ENCODE data around the gene ICE1.
"Not testable (repeated sequence)": the region's sequence is repeated elsewhere in the genome, so short reads cannot be mapped to it uniquely, and the experiment has no call there.

Gene ICE1

GRCh38 chr5:5380298-5380697 lies 42.2 kb upstream of the ICE1 start:
- no peak overlapping the region for H3K4me3 ChIP-seq
- no peaks in the 10 kb centered on the region for H3K36me3 ChIP-seq (ENCODE audit: insufficient read depth, low read length)
- no peak overlapping the region for H3K9ac ChIP-seq (ENCODE audit: insufficient read length)
- DNase-seq (ENCODE audit: low read depth, low spot score) = no peak
- TF ChIP-seq FOXP2 (optimal IDR thresholded peaks at IDR 0.05; ENCODE audit: control extremely low read depth, extremely low read length, insufficient read depth) = no peak
- TF ChIP-seq EZH2 (IDR thresholded peaks at IDR 0.05) = no peak
- no peak for TF ChIP-seq POLR2AphosphoS5 (IDR thresholded peaks at IDR 0.05; ENCODE audit: borderline replicate concordance, low read depth, low read length)
- H3K9me3 ChIP-seq (ENCODE audit: low read depth, low read length) = no peaks in the 10 kb centered on the region
- no peak overlapping the region for H3K27ac ChIP-seq

- Histone ChIP-seq H3K4me3 (no peak overlapping the region), H3K9me3 (ENCODE audit: low read depth, low read length) (no peaks in the 10 kb centered on the region), H3K36me3 (ENCODE audit: insufficient read depth, low read length) (no peaks in the 10 kb centered on the region), H3K9ac (ENCODE audit: insufficient read length) (no peak overlapping the region), H3K27ac (no peak overlapping the region)
- TF ChIP-seq FOXP2 (optimal IDR thresholded peaks at IDR 0.05; ENCODE audit: control extremely low read depth, extremely low read length, insufficient read depth) = no peak
- no peak for TF ChIP-seq EZH2 (IDR thresholded peaks at IDR 0.05)
- TF ChIP-seq POLR2AphosphoS5 (IDR thresholded peaks at IDR 0.05; ENCODE audit: borderline replicate concordance, low read depth, low read length) = no peak
- DNase-seq (ENCODE audit: low read depth, low spot score) = no peak
Measured at GRCh38 chr5:5381310-5381913, 41.1 kb upstream of the ICE1 start.

- TF ChIP-seq EZH2 (IDR thresholded peaks at IDR 0.05) = no peak
- Histone ChIP-seq H3K9me3 (ENCODE audit: low read depth, low read length) (no peaks in the 10 kb centered on the region), H3K27ac (no peak overlapping the region), H3K9ac (ENCODE audit: insufficient read length) (no peak overlapping the region), H3K36me3 (ENCODE audit: insufficient read depth, low read length) (no peaks in the 10 kb centered on the region), H3K4me3 (no peak overlapping the region)
- DNase-seq (ENCODE audit: low read depth, low spot score) = no peak
Measured at GRCh38 chr5:5383461-5383860, 39.0 kb upstream of the ICE1 start.

GRCh38 chr5:5384660-5385330 lies 37.7 kb upstream of the ICE1 start:
- Histone ChIP-seq H3K9me3 (ENCODE audit: low read depth, low read length) (no peaks in the 10 kb centered on the region), H3K36me3 (ENCODE audit: insufficient read depth, low read length) (no peaks in the 10 kb centered on the region), H3K9ac (ENCODE audit: insufficient read length) (no peak overlapping the region), H3K27ac (no peak overlapping the region), H3K4me3 (no peak overlapping the region)
- DNase-seq (ENCODE audit: low read depth, low spot score) = no peak
- no peak for TF ChIP-seq EZH2 (IDR thresholded peaks at IDR 0.05)
- no peak for TF ChIP-seq FOXP2 (optimal IDR thresholded peaks at IDR 0.05; ENCODE audit: control extremely low read depth, extremely low read length, insufficient read depth)
- no peak for TF ChIP-seq POLR2AphosphoS5 (IDR thresholded peaks at IDR 0.05; ENCODE audit: borderline replicate concordance, low read depth, low read length)

GRCh38 chr5:5385331-5385662 lies 37.2 kb upstream of the ICE1 start:
- TF ChIP-seq EZH2 (IDR thresholded peaks at IDR 0.05) = no peak
- no peak for TF ChIP-seq FOXP2 (optimal IDR thresholded peaks at IDR 0.05; ENCODE audit: control extremely low read depth, extremely low read length, insufficient read depth)
- no peak for TF ChIP-seq POLR2AphosphoS5 (IDR thresholded peaks at IDR 0.05; ENCODE audit: borderline replicate concordance, low read depth, low read length)
- DNase-seq (ENCODE audit: low read depth, low spot score) = no peak
- H3K36me3 ChIP-seq (ENCODE audit: insufficient read depth, low read length) = no peaks in the 10 kb centered on the region

GRCh38 chr5:5386329-5386728 lies 36.1 kb upstream of the ICE1 start:
- H3K36me3 ChIP-seq (ENCODE audit: insufficient read depth, low read length) = no peaks in the 10 kb centered on the region
- H3K9ac ChIP-seq (ENCODE audit: insufficient read length) = no peak overlapping the region
- H3K9me3 ChIP-seq (ENCODE audit: low read depth, low read length) = no peaks in the 10 kb centered on the region
- H3K4me3 ChIP-seq = no peak overlapping the region
- DNase-seq (ENCODE audit: low read depth, low spot score) = no peak
- TF ChIP-seq FOXP2 (optimal IDR thresholded peaks at IDR 0.05; ENCODE audit: control extremely low read depth, extremely low read length, insufficient read depth) (no peak), EZH2 (IDR thresholded peaks at IDR 0.05) (no peak), POLR2AphosphoS5 (IDR thresholded peaks at IDR 0.05; ENCODE audit: borderline replicate concordance, low read depth, low read length) (no peak)
- no peak overlapping the region for H3K27ac ChIP-seq

More at GRCh38 chr5:5385331-5385662, 37.2 kb upstream of the ICE1 start:
- no peak overlapping the region for H3K9ac ChIP-seq (ENCODE audit: insufficient read length)
- no peak overlapping the region for H3K4me3 ChIP-seq
- no peaks in the 10 kb centered on the region for H3K9me3 ChIP-seq (ENCODE audit: low read depth, low read length)
- no peak overlapping the region for H3K27ac ChIP-seq

- no peaks in the 10 kb centered on the region for H3K9me3 ChIP-seq (ENCODE audit: low read depth, low read length)
- no peak overlapping the region for H3K4me3 ChIP-seq
- TF ChIP-seq EZH2 (IDR thresholded peaks at IDR 0.05) (no peak), POLR2AphosphoS5 (IDR thresholded peaks at IDR 0.05; ENCODE audit: borderline replicate concordance, low read depth, low read length) (no peak), FOXP2 (optimal IDR thresholded peaks at IDR 0.05; ENCODE audit: control extremely low read depth, extremely low read length, insufficient read depth) (no peak)
- no peak overlapping the region for H3K27ac ChIP-seq
- no peak overlapping the region for H3K9ac ChIP-seq (ENCODE audit: insufficient read length)
- H3K36me3 ChIP-seq (ENCODE audit: insufficient read depth, low read length) = no peaks in the 10 kb centered on the region
- no peak for DNase-seq (ENCODE audit: low read depth, low spot score)
Measured at GRCh38 chr5:5387192-5387591, 35.3 kb upstream of the ICE1 start.

- no peak overlapping the region for H3K4me3 ChIP-seq
- H3K9ac ChIP-seq (ENCODE audit: insufficient read length) = no peak overlapping the region
- no peak for DNase-seq (ENCODE audit: low read depth, low spot score)
- TF ChIP-seq EZH2 (IDR thresholded peaks at IDR 0.05) (no peak), POLR2AphosphoS5 (IDR thresholded peaks at IDR 0.05; ENCODE audit: borderline replicate concordance, low read depth, low read length) (no peak), FOXP2 (optimal IDR thresholded peaks at IDR 0.05; ENCODE audit: control extremely low read depth, extremely low read length, insufficient read depth) (no peak)
- H3K27ac ChIP-seq = no peak overlapping the region
- H3K9me3 ChIP-seq (ENCODE audit: low read depth, low read length) = no peaks in the 10 kb centered on the region
- H3K36me3 ChIP-seq (ENCODE audit: insufficient read depth, low read length) = no peaks in the 10 kb centered on the region
Measured at GRCh38 chr5:5387777-5388176, 34.7 kb upstream of the ICE1 start.

GRCh38 chr5:5390121-5390869 lies 32.2 kb upstream of the ICE1 start:
- not testable (repeated sequence) for DNase-seq (ENCODE audit: low read depth, low spot score); H3K9ac ChIP-seq (ENCODE audit: insufficient read length); H3K4me3 ChIP-seq; H3K27ac ChIP-seq; H3K9me3 ChIP-seq (ENCODE audit: low read depth, low read length); H3K36me3 ChIP-seq (ENCODE audit: insufficient read depth, low read length)

- H3K36me3 ChIP-seq (ENCODE audit: insufficient read depth, low read length); H3K27ac ChIP-seq; DNase-seq (ENCODE audit: low read depth, low spot score); H3K4me3 ChIP-seq; H3K9ac ChIP-seq (ENCODE audit: insufficient read length); H3K9me3 ChIP-seq (ENCODE audit: low read depth, low read length): not testable (repeated sequence)
Measured at GRCh38 chr5:5392504-5392903, 30.0 kb upstream of the ICE1 start.

- not testable (repeated sequence) for H3K9ac ChIP-seq (ENCODE audit: insufficient read length); H3K27ac ChIP-seq; H3K36me3 ChIP-seq (ENCODE audit: insufficient read depth, low read length); DNase-seq (ENCODE audit: low read depth, low spot score); H3K4me3 ChIP-seq; H3K9me3 ChIP-seq (ENCODE audit: low read depth, low read length)
Measured at GRCh38 chr5:5394384-5394986, 28.0 kb upstream of the ICE1 start.

GRCh38 chr5:5395093-5395492 lies 27.4 kb upstream of the ICE1 start:
- H3K27ac ChIP-seq; DNase-seq (ENCODE audit: low read depth, low spot score); H3K9me3 ChIP-seq (ENCODE audit: low read depth, low read length); H3K4me3 ChIP-seq; H3K9ac ChIP-seq (ENCODE audit: insufficient read length); H3K36me3 ChIP-seq (ENCODE audit: insufficient read depth, low read length): not testable (repeated sequence)

Data from SK-N-MC (cell line).